ENCODE measurements around the gene TINAG. TPM values are rescaled to one million over a fixed set of nuclear protein-coding genes. Genes with fewer than 3 reads are reported as not detected.

Gene TINAG
- total RNA-seq, 2 donors from 2014 or later, result not detected

DNA sequence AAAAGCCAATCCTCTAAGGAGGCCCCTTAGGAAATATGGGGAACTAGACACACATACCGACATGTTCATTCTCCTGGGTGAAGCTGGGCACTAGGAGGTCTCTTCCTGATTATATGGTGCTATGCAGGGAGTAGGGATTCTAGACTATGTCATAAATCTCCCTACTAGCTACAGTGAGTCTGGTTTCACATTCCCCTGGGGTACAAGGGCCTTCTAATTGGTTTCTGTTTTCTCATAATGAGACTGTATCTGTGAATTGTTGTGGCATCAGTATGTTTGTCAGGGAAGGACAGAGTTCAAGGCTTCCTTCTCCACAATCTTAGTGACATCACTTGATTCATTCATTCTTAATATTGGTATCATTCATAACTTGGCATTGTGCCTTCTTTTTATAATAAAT lies 103.5 kb downstream of the TINAG start:
- no peak overlapping the region for H3K27ac ChIP-seq (ENCODE audit: low read depth, low read length)
- Mint-ChIP-seq H3K27ac (no peak overlapping the region), H3K4me3 (no peak overlapping the region), H3K9me3 (peaks cover 1% of the 10 kb centered on the region), H3K36me3 (ENCODE audit: low read depth) (no peaks in the 10 kb centered on the region), H3K27me3 (ENCODE audit: insufficient read depth) (no peaks in the 10 kb centered on the region), H3K4me1 (no peaks in the 10 kb centered on the region)
- H3K9ac ChIP-seq (ENCODE audit: extremely low read depth, low read length, poor library complexity, severe bottlenecking), result no peak overlapping the region
- H3K27me3 ChIP-seq (ENCODE audit: control insufficient read depth, insufficient read depth, low read length, poor library complexity, severe bottlenecking), result no peaks in the 10 kb centered on the region
- WGBS, 2 experiments (ENCODE audit: insufficient coverage in 1 of 2, insufficient read length in 1 of 2), result 95% methylated on average over 1 of the region's 1 CpG; no CpG with 5 or more reads in 1 of the 2 experiments
- TF ChIP-seq, protein P1, sequence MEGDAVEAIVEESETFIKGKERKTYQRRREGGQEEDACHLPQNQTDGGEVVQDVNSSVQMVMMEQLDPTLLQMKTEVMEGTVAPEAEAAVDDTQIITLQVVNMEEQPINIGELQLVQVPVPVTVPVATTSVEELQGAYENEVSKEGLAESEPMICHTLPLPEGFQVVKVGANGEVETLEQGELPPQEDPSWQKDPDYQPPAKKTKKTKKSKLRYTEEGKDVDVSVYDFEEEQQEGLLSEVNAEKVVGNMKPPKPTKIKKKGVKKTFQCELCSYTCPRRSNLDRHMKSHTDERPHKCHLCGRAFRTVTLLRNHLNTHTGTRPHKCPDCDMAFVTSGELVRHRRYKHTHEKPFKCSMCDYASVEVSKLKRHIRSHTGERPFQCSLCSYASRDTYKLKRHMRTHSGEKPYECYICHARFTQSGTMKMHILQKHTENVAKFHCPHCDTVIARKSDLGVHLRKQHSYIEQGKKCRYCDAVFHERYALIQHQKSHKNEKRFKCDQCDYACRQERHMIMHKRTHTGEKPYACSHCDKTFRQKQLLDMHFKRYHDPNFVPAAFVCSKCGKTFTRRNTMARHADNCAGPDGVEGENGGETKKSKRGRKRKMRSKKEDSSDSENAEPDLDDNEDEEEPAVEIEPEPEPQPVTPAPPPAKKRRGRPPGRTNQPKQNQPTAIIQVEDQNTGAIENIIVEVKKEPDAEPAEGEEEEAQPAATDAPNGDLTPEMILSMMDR (conservative IDR thresholded peaks at IDR 0.05), result no peak
- no peaks in the 10 kb centered on the region for H3K36me3 ChIP-seq (ENCODE audit: control insufficient read depth, insufficient read depth, low read length)
- no peaks in the 10 kb centered on the region for H3K4me1 ChIP-seq (ENCODE audit: control insufficient read depth, insufficient read depth, low read length)
- no peaks in the 10 kb centered on the region for H3K9me3 ChIP-seq (ENCODE audit: control insufficient read depth, low read length)
- DNase-seq, result no peak
- H3K4me3 ChIP-seq (ENCODE audit: low read length), result no peak overlapping the region

DNA sequence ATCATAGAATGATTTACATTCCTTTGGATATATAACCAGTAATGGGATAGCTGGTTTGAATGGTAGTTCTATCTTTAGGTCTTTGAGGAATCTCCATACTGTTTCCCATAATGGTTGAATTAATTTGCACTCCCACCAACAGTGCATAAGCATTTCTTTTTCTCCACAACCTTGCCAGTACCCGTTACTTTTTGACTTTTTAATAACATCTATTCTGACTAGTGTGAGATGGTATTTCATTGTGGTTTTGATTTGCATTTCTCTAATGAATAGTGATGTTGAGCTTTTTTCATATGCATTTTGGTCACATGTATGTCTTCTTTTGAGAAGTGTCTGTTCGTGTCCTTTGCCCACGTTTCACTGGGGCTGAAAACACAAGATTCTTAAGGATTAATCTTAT lies 107.3 kb downstream of the TINAG start:
- no peaks in the 10 kb centered on the region for H3K9me3 Mint-ChIP-seq
- Histone ChIP-seq H3K4me3 (ENCODE audit: low read length) (no peak overlapping the region), H3K9ac (ENCODE audit: extremely low read depth, low read length, poor library complexity, severe bottlenecking) (no peak overlapping the region), H3K4me1 (ENCODE audit: control insufficient read depth, insufficient read depth, low read length) (no peaks in the 10 kb centered on the region), H3K36me3 (ENCODE audit: control insufficient read depth, insufficient read depth, low read length) (no peaks in the 10 kb centered on the region), H3K27me3 (ENCODE audit: control insufficient read depth, insufficient read depth, low read length, poor library complexity, severe bottlenecking) (no peaks in the 10 kb centered on the region), H3K27ac (ENCODE audit: low read depth, low read length) (no peak overlapping the region), H3K9me3 (ENCODE audit: control insufficient read depth, low read length) (peaks cover 4% of the 10 kb centered on the region)
- H3K27me3 Mint-ChIP-seq (ENCODE audit: insufficient read depth), result no peaks in the 10 kb centered on the region
- H3K27ac Mint-ChIP-seq, result no peak overlapping the region
- no peak overlapping the region for H3K4me3 Mint-ChIP-seq
- no peak for DNase-seq
- TF ChIP-seq, protein P1 (conservative IDR thresholded peaks at IDR 0.05), result no peak
- no peaks in the 10 kb centered on the region for H3K36me3 Mint-ChIP-seq (ENCODE audit: low read depth)
- 93% methylated on average over 3 of the region's 3 CpGs; no CpG with 5 or more reads in 1 of the 2 experiments for WGBS, 2 experiments (ENCODE audit: insufficient coverage in 1 of 2, insufficient read length in 1 of 2)
- no peaks in the 10 kb centered on the region for H3K4me1 Mint-ChIP-seq

DNA sequence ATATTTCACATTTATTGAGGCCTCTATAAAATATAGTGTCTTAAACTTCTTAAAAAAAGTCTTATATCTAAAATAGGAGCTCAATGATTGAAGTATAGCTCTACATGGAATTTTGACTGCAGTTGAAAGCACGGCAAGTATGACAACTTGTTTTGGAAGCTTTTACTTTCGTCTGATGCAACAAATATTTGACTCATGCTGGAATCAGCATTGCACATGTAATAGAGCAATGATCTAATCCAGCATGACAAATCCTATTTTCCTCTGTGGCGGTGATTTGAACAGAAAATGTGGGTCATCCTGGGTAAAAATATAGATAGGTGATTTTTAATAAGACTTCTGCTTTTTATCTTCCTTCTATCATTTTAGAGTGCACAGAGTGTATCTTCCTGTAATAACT lies 111.6 kb downstream of the TINAG start:
- Histone ChIP-seq H3K4me1 (ENCODE audit: control insufficient read depth, insufficient read depth, low read length) (no peaks in the 10 kb centered on the region), H3K27ac (ENCODE audit: low read depth, low read length) (no peak overlapping the region), H3K9me3 (ENCODE audit: control insufficient read depth, low read length) (peaks cover 4% of the 10 kb centered on the region), H3K9ac (ENCODE audit: extremely low read depth, low read length, poor library complexity, severe bottlenecking) (no peak overlapping the region), H3K36me3 (ENCODE audit: control insufficient read depth, insufficient read depth, low read length) (no peaks in the 10 kb centered on the region), H3K4me3 (ENCODE audit: low read length) (no peak overlapping the region), H3K27me3 (ENCODE audit: control insufficient read depth, insufficient read depth, low read length, poor library complexity, severe bottlenecking) (no peaks in the 10 kb centered on the region)
- DNase-seq, result no peak
- TF ChIP-seq, protein P1 (conservative IDR thresholded peaks at IDR 0.05), result no peak
- no peaks in the 10 kb centered on the region for H3K36me3 Mint-ChIP-seq (ENCODE audit: low read depth)
- no peaks in the 10 kb centered on the region for H3K9me3 Mint-ChIP-seq
- no peak overlapping the region for H3K4me3 Mint-ChIP-seq
- H3K27ac Mint-ChIP-seq, result no peak overlapping the region
- H3K4me1 Mint-ChIP-seq, result no peaks in the 10 kb centered on the region
- H3K27me3 Mint-ChIP-seq (ENCODE audit: insufficient read depth), result no peaks in the 10 kb centered on the region
- 89 to 92% methylated on average over 2 to 3 of the region's 3 CpGs for WGBS, 2 experiments (ENCODE audit: insufficient coverage in 1 of 2, insufficient read length in 1 of 2)

All from endodermal cell (in vitro differentiated cells).